Activated naive CD8-positive, alpha-beta T cell (primary cell): ENCODE data around the gene LARP4B.

ENCODE experiments used
- H3K27ac Mint-ChIP-seq: one replicate; pipeline ENCODE4 v1.8.0; 2021; ENCODE audit warnings: mixed read lengths
- H3K27me3 Mint-ChIP-seq: one replicate; pipeline ENCODE4 v1.8.0; 2021; ENCODE audit warnings: mixed read lengths
- H3K36me3 Mint-ChIP-seq: one replicate; pipeline ENCODE4 v1.8.0; 2021; ENCODE audit warnings: mixed read lengths
- H3K4me1 Mint-ChIP-seq: one replicate; pipeline ENCODE4 v1.8.0; 2021; ENCODE audit warnings: low read depth, mixed read lengths
- H3K4me3 Mint-ChIP-seq: one replicate; pipeline ENCODE4 v1.8.0; 2021; ENCODE audit warnings: mild to moderate bottlenecking, mixed read lengths
- H3K9me3 Mint-ChIP-seq: one replicate; pipeline ENCODE4 v1.8.0; 2021; ENCODE audit warnings: low read depth, mixed read lengths

Gene LARP4B

GRCh38 chr10:931326-932318, at the start of gene LARP4B:
TSS of gene LARP4B (minus strand) at chr10:931705. CDS start at chr10:885721, 45,984 bp downstream.
- Mint-ChIP-seq H3K4me1 (peaks cover 39% of the 10 kb centered on the region), H3K4me3 (peak within 1 kb of the TSS; percentile 99)

GRCh38 chr10:980468-981093, 49.1 kb upstream of the LARP4B start:
- Mint-ChIP-seq H3K4me3 (no peak overlapping the region), H3K27ac (no peak overlapping the region), H3K4me1 (no peaks in the 10 kb centered on the region), H3K36me3 (peaks cover 15% of the 10 kb centered on the region), H3K9me3 (peaks cover 17% of the 10 kb centered on the region), H3K27me3 (no peaks in the 10 kb centered on the region)

More at GRCh38 chr10:931326-932318, at the start of gene LARP4B:
- H3K36me3 Mint-ChIP-seq, result peaks cover 4% of the 10 kb centered on the region
- H3K27ac Mint-ChIP-seq, result peak within 1 kb of the TSS; percentile 97
- H3K27me3 Mint-ChIP-seq, result no peaks in the 10 kb centered on the region
- H3K9me3 Mint-ChIP-seq, result no peaks in the 10 kb centered on the region

GRCh38 chr10:978826-979421, 47.4 kb upstream of the LARP4B start:
- no peak overlapping the region for H3K4me3 Mint-ChIP-seq
- peaks cover 15% of the 10 kb centered on the region for H3K36me3 Mint-ChIP-seq
- no peak overlapping the region for H3K27ac Mint-ChIP-seq
- no peaks in the 10 kb centered on the region for H3K27me3 Mint-ChIP-seq
- H3K9me3 Mint-ChIP-seq, result peaks cover 17% of the 10 kb centered on the region
- H3K4me1 Mint-ChIP-seq, result no peaks in the 10 kb centered on the region

GRCh38 chr10:976316-976715, 44.8 kb upstream of the LARP4B start:
- peaks cover 15% of the 10 kb centered on the region for H3K36me3 Mint-ChIP-seq

GRCh38 chr10:974785-975074, 43.2 kb upstream of the LARP4B start:
- no peaks in the 10 kb centered on the region for H3K4me1 Mint-ChIP-seq
- H3K9me3 Mint-ChIP-seq, result peaks cover 12% of the 10 kb centered on the region
- no peak overlapping the region for H3K4me3 Mint-ChIP-seq
- no peak overlapping the region for H3K27ac Mint-ChIP-seq
- no peaks in the 10 kb centered on the region for H3K27me3 Mint-ChIP-seq
- peaks cover 7% of the 10 kb centered on the region for H3K36me3 Mint-ChIP-seq

More at GRCh38 chr10:976316-976715, 44.8 kb upstream of the LARP4B start:
- no peaks in the 10 kb centered on the region for H3K27me3 Mint-ChIP-seq
- H3K4me3 Mint-ChIP-seq, result no peak overlapping the region
- H3K9me3 Mint-ChIP-seq, result peaks cover 17% of the 10 kb centered on the region
- H3K27ac Mint-ChIP-seq, result no peak overlapping the region
- no peaks in the 10 kb centered on the region for H3K4me1 Mint-ChIP-seq

GRCh38 chr10:974038-974784, 42.7 kb upstream of the LARP4B start:
- Mint-ChIP-seq H3K4me1 (no peaks in the 10 kb centered on the region), H3K27ac (no peak overlapping the region), H3K36me3 (peaks cover 7% of the 10 kb centered on the region), H3K9me3 (peaks cover 11% of the 10 kb centered on the region), H3K4me3 (no peak overlapping the region), H3K27me3 (no peaks in the 10 kb centered on the region)

GRCh38 chr10:972763-973162, 41.3 kb upstream of the LARP4B start:
- Mint-ChIP-seq H3K4me3 (no peak overlapping the region), H3K36me3 (no peaks in the 10 kb centered on the region), H3K27ac (no peak overlapping the region), H3K9me3 (no peaks in the 10 kb centered on the region), H3K4me1 (peaks cover 2% of the 10 kb centered on the region), H3K27me3 (peaks cover 3% of the 10 kb centered on the region)

- Mint-ChIP-seq H3K27ac (no peak overlapping the region), H3K36me3 (no peaks in the 10 kb centered on the region)
Measured at GRCh38 chr10:971613-972012, 40.1 kb upstream of the LARP4B start.

GRCh38 chr10:971150-971542, 39.6 kb upstream of the LARP4B start:
- Mint-ChIP-seq H3K4me3 (no peak overlapping the region), H3K9me3 (no peaks in the 10 kb centered on the region), H3K27ac (no peak overlapping the region), H3K36me3 (no peaks in the 10 kb centered on the region), H3K4me1 (peaks cover 9% of the 10 kb centered on the region), H3K27me3 (peaks cover 3% of the 10 kb centered on the region)

More at GRCh38 chr10:971613-972012, 40.1 kb upstream of the LARP4B start:
- Mint-ChIP-seq H3K4me3 (no peak overlapping the region), H3K4me1 (peaks cover 8% of the 10 kb centered on the region), H3K27me3 (peaks cover 3% of the 10 kb centered on the region), H3K9me3 (no peaks in the 10 kb centered on the region)

GRCh38 chr10:970311-971149, 39.0 kb upstream of the LARP4B start:
- peaks cover 9% of the 10 kb centered on the region for H3K4me1 Mint-ChIP-seq
- no peaks in the 10 kb centered on the region for H3K9me3 Mint-ChIP-seq
- no peak overlapping the region for H3K27ac Mint-ChIP-seq
- H3K36me3 Mint-ChIP-seq, result no peaks in the 10 kb centered on the region
- no peak overlapping the region for H3K4me3 Mint-ChIP-seq
- H3K27me3 Mint-ChIP-seq, result peaks cover 3% of the 10 kb centered on the region

- H3K4me1 Mint-ChIP-seq, result peaks cover 9% of the 10 kb centered on the region
- H3K9me3 Mint-ChIP-seq, result no peaks in the 10 kb centered on the region
- no peak overlapping the region for H3K27ac Mint-ChIP-seq
- H3K36me3 Mint-ChIP-seq, result no peaks in the 10 kb centered on the region
- no peak overlapping the region for H3K4me3 Mint-ChIP-seq
- H3K27me3 Mint-ChIP-seq, result peaks cover 4% of the 10 kb centered on the region
Measured at GRCh38 chr10:969473-970150, 38.1 kb upstream of the LARP4B start.

GRCh38 chr10:968546-969199, 37.2 kb upstream of the LARP4B start:
- H3K27me3 Mint-ChIP-seq, result peaks cover 4% of the 10 kb centered on the region
- H3K27ac Mint-ChIP-seq, result no peak overlapping the region
- no peak overlapping the region for H3K4me3 Mint-ChIP-seq
- peaks cover 9% of the 10 kb centered on the region for H3K4me1 Mint-ChIP-seq
- no peaks in the 10 kb centered on the region for H3K36me3 Mint-ChIP-seq
- H3K9me3 Mint-ChIP-seq, result no peaks in the 10 kb centered on the region
